Measurements from ENCODE around the gene ANKS6.

ANKS6 gene

GRCh38 chr9:98796364-98797101 lies at the start of gene ANKS6:
TSS of gene ANKS6 (minus strand) at chr9:98796555. CDS start at chr9:98796491, 64 bp downstream.
- peak; percentile 68 to 79 (median 73) for DNase-seq (ENCODE audit: low read depth in 4 of 4, low spot score in 1 of 4)

GRCh38 chr9:98846081-98846480 lies 49.7 kb upstream of the ANKS6 start:
- DNase-seq (ENCODE audit: low read depth in 4 of 4, low spot score in 1 of 4): no peak

DNA sequence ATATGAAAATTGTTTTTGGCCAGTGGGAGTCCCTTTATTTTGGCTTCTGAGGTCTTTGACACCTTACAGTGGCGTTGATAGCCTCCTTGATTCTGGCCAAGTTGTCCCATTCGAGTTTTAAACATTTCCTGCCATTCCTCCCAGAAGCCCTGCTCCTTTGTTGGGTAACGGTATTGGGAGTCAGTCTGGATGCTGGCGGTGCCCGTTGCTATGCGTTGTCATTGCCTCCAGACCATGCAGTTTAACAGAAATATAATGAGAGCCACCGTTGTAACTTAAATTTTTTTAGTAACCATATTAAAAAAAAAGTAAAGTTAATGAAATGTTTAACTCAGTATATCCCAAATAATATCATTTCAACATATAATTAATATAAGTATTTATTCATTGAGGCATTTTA lies 46.2 kb upstream of the ANKS6 start:
- no peak for DNase-seq (ENCODE audit: low read depth in 4 of 4, low spot score in 1 of 4)

DNA sequence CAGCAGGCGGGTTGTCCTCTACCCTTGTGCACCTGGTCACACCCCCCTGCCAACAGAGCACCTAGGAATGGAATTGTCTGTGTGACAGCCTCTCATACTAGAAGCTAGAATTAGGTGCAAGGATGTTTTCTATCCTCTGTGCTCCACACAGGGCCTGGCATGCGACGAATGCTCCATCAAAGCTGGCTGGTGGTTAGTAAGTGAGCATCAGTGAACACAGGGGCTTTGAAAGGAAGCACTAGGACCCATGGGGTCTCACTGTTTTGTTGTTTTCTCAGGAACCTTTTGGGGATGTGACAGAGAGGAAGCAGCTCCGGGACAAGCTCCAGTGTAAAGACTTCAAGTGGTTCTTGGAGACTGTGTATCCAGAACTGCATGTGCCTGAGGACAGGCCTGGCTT lies 43.4 kb upstream of the ANKS6 start:
- DNase-seq (ENCODE audit: low read depth in 4 of 4, low spot score in 1 of 4): no peak

DNA sequence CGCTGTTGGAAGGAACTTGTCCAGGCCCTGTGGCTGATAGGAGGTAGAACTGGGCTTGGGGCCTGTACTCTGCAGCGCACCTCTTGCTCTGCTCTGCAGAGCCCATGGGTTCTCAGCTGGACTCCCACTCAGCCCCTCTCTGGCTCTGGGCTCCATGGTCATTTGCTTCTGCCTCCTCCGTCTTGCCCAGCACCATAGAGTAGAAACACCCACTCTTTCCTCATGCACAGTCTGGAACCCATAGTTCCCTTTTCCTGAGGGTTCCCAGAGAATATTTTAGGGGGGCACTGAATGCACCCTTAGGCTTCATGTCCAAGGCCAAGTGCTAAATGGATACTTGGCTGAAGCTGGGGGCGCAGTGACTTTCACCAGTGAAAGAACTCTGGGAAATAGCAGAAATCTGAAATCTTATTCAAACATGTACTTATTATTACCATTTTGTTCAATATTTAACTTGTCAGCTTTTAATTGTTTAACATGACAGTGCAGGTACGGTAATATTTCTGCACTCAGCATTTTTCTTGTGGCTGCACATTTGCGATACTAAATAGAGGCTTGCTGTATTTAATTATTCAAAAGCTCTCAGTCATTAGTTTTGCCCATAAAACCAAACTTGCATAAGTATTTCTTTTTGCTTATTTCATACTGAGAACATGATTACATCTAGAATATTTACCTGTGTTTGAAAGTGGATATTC lies 42.7 kb upstream of the ANKS6 start:
- no peak for DNase-seq (ENCODE audit: low read depth in 4 of 4, low spot score in 1 of 4)

DNA sequence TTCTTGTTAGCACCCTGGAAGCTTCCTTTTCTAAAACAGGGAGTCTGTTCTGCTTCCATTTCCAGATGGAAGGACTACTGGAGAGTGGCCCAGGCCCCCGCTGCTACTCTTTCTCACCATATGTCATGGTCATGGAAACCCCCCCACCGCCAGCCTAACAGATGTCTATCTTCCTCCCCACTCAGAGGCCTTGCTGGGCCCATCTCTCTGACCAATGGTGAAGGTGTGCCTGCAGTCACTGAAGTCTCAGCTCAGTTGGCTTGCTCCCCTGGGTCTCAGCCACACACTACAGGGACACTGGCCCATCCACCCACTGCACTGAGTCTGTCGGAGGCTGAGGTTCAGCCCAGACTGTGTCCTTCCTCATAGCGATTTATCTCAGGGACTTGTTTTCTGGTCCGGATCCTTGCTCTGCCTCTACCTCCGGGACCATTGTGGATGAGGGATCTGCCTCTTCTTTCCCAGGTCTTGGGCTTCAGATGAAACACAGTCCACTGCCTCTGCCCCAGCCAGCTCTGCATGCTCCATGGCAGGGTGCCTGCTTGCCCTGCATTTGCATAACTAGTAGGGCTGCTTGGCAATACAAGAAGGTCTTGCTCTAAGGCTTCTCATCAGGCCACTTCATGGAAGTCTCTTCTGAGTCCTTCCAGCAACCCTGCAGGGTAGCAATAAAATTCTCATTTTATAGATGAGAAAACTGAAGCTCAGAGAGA lies 42.0 kb upstream of the ANKS6 start:
- DNase-seq (ENCODE audit: low read depth in 4 of 4, low spot score in 1 of 4): no peak

GRCh38 chr9:98837516-98837915 lies 41.2 kb upstream of the ANKS6 start:
- DNase-seq (ENCODE audit: low read depth in 4 of 4, low spot score in 1 of 4): no peak

DNA sequence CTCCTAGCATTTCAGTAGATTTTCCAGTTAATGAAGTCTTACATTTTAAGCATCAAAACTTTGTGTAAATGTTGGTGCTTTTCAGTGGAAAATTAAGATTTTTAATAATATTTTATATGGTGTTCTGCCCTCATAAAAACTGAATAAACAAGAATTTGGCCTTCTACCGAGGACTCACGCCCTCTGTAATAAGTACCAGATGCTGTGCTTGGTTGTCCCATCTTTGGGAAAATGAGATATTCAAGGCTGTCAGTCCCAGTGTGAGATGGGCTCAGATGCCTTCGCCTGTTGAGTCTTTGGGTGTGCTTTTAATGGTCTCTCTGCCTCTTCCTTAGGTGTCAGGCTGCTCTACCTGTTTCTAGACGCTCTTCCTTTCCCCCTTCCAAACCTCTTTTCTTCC lies 39.9 kb upstream of the ANKS6 start:
- DNase-seq (ENCODE audit: low read depth in 4 of 4, low spot score in 1 of 4): no peak

- no peak for DNase-seq (ENCODE audit: low read depth in 4 of 4, low spot score in 1 of 4)
Observed at GRCh38 chr9:98834386-98834785, 38.0 kb upstream of the ANKS6 start.

GRCh38 chr9:98833090-98833956 lies 37.0 kb upstream of the ANKS6 start:
- DNase-seq (ENCODE audit: low read depth in 4 of 4, low spot score in 1 of 4): no peak

DNA sequence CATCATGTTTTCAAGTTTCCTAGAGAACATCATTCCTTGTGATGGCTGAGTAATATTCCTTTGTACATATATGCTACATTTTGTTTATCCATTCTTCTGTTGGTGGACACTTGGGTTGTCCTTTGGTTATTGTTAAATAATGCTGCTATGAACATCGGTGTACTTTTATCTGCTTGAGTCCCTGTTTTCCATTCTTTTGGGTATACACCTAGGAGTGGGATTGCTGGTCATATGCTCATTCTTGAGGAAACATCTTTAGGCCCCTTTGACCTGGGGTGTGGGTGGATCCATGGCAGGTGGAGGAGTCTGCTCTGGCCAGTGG lies 36.4 kb upstream of the ANKS6 start:
- DNase-seq (ENCODE audit: low read depth in 4 of 4, low spot score in 1 of 4): no peak

- no peak for DNase-seq (ENCODE audit: low read depth in 4 of 4, low spot score in 1 of 4)
Observed at GRCh38 chr9:98831696-98832095, 35.3 kb upstream of the ANKS6 start.

DNA sequence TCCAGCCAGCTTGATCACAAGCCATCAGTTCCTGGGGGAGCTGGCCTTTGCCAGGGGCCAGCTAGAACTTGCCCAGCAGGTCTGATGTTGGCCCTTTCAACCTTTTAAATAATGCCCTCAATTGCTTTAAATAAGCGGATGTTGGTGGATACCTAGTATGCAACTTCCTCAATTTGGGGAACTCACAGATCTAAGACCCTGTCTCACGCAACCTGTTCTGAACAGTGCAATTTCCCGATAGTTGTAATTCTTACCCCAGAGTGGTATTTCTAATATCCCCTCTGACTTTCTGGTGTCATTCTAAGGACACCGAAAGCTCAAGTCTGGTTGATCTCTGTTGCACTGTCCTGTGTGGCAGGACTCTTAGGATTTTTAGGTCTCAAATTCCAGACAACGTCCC lies 34.2 kb upstream of the ANKS6 start:
- no peak for DNase-seq (ENCODE audit: low read depth in 4 of 4, low spot score in 1 of 4)

- no peak for DNase-seq (ENCODE audit: low read depth in 4 of 4, low spot score in 1 of 4)
Observed at GRCh38 chr9:98829766-98830165, 33.4 kb upstream of the ANKS6 start.

DNA sequence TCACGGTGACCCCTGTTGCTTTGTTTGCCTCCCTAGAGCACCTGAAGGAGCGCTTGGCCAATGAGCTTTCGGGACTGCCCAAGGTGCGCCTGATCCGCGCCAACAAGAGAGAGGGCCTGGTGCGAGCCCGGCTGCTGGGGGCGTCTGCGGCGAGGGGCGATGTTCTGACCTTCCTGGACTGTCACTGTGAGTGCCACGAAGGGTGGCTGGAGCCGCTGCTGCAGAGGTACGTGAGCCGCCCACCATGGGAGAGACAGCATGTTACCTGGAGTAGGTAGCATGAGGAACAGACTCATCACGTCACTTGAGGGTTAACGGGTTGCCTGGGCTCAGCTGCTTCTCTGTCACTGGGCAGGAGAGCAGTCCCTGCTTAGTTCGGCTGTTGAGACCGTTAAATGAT lies 30.4 kb upstream of the ANKS6 start:
- no peak for DNase-seq (ENCODE audit: low read depth in 4 of 4, low spot score in 1 of 4)

- no peak for DNase-seq (ENCODE audit: low read depth in 4 of 4, low spot score in 1 of 4)
Observed at GRCh38 chr9:98825414-98825813, 29.1 kb upstream of the ANKS6 start.

- DNase-seq (ENCODE audit: low read depth in 4 of 4, low spot score in 1 of 4): no peak
Observed at GRCh38 chr9:98823666-98824334, 27.4 kb upstream of the ANKS6 start.

- no peak for DNase-seq (ENCODE audit: low read depth in 4 of 4, low spot score in 1 of 4)
Observed at GRCh38 chr9:98822661-98823060, 26.3 kb upstream of the ANKS6 start.

DNA sequence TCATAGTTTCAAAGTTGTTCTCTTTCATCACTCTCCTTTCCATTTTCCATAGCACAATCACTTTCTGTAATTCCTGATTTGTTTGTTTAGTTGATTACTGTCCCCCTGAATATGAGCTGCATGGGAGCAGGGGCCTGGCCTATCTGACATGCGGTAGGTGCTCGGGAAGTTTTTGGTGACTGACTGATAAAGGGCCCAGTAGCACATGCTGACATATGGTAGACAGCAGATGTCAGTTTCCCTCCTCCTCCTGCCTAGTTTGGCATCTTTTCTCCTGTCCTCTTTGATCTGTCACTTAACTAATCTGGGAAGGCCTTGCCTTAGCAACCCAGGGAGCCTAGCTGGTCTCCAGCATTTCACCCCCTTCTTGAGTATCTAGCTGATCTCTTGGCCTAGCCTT lies 25.5 kb upstream of the ANKS6 start:
- no peak for DNase-seq (ENCODE audit: low read depth in 4 of 4, low spot score in 1 of 4)

GRCh38 chr9:98819231-98819630 lies 22.9 kb upstream of the ANKS6 start:
- no peak for DNase-seq (ENCODE audit: low read depth in 4 of 4, low spot score in 1 of 4)

DNA sequence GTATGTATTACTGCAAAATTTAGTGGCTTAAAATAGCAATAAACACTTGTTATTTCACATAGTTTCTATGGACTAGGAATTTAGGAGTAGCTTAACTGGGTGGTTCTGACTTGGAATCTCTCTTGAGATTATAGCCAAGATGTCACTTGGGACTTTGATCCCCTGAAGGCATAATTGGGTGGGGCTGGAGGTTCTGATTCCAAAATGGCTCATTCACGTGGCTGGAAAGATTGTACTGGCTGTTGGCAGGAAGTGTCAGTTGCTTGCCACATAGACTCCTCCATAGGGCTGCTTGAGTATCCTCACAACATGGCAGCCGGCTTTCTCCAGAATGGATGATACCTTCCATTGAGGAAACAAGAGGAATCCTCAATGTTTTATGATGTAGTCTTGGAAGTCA lies 22.4 kb upstream of the ANKS6 start:
- no peak for DNase-seq (ENCODE audit: low read depth in 4 of 4, low spot score in 1 of 4)
